NCI-H82 treated with DMSO at 0.1 percent for 48 hours (cell line): Measurements from ENCODE around the gene NCK2.
"Not testable (repeated sequence)": the region's sequence is repeated elsewhere in the genome, so short reads cannot be mapped to it uniquely, and the experiment has no call there.

Source experiments
- DNase-seq: peaks from one replicate; lab custom pipeline; 2025; ENCODE audit not compliant: unreplicated experiment; lab: John Stamatoyannopoulos, UW

NCK2 gene

DNA sequence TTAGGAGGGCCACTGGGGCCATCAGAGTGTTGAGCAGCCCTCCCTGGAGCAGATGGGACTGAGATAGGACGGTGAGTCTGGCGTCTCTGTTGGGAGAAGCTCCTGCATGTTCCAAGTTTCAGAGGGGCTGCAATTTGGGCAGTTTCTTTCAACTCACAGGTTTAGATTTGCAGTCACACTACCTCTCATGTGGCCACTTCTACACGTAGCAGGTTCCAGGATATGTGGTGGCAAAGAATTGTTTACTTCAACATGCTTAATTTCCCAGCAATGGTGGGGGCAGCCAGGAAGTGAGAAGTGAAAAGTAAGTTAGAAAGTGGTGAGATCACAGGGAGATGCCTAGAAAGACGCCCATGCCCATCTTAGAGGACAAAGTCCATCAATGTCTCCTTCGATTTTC is 9.3 kb downstream of the NCK2 start:
- DNase-seq, result no peak

DNA sequence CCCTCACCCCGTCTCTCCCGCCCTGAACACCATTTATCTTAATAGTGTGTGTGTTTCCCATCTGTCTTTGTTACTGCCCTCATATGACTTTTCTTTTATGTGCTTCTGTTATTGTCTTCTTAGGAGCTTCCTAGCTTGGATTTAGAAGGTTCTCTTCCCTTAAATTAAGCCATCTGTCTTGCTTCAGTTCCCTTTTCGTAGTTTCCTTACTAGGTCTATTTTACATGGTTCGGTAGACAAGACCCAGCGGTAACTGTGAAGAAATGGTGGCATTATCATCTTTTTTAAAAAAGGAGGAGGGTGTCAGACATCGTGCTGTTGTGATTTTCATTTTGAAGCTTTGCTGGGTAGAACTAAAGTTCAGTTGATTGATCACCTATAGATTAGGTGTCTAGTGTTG is 10.3 kb downstream of the NCK2 start:
- no peak for DNase-seq

DNA sequence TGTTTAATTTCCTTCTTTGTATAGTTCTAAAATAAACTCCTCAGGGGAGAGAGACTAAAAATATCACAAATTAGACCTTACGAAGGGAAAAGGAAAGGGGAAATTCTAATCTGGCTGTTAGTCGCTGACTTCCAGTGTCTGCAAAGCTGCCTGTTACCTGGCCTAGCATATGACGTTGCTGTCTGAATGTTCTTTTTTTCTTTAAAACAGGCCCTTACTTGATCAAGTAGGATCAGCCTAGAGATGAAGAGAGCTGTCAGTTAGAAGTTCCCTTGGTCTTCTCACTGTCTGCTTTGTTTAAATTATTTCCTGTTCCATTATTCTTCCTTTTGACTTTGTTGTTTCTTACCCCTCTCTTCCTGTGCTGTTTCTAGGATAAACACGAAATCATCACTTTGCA is 11.2 kb downstream of the NCK2 start:
- DNase-seq, result no peak

DNA sequence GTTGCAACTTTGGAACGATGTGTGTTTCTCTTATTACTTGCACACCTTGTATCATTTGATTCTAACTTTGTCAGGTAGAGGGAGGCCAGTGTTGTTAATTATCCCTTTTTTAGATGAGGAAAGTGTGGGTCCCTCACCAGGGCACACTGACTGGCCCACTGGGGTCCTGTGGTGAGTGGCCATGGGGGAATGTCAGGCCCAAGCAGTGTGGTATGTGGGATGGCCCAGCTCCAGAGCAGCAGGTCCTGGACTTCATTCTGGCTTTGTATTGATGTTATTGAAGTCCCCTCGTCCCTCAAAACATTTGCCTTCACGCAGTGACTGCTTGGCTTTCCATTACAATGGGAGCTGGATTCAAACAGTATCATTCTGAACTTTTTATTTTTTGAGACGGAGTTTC is 11.7 kb downstream of the NCK2 start:
- DNase-seq, result no peak

DNA sequence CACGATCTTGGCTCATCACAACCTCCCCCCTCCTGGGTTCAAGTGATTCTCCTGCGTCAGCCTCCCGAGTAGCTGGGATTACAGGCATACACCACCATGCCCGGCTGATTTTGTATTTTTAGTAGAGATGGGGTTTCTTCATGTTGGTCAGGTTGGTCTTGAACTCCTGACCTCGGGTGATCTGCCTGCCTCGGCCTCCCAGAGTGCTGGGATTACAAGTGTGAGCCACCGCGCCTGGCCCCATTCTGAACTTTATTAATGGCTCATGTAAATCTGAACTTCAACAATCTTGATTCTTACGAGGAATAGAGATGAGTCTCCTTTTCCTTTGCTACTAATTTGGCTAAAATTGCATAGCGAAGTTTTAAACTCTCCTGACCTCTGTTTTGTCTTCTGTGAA is 12.2 kb downstream of the NCK2 start:
- not testable (repeated sequence) for DNase-seq

DNA sequence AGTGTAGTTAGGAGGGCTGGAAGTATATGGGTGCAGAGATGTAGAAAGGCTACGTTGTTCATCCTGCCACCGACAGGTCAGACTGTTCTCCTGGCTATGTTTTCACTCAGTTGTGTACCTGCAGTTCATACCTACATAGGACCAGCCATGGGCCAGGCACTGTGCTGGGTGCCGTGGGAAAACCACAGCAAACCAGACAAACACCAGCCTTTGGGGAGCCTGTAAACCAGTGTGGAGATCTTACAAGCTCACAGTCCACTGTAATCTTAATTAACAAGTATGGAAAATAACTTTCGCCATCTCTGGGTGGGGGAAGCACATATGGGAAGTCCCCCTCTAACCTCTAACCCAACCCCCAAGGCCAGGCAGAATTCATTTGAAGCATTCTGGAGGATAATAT is 12.7 kb downstream of the NCK2 start:
- DNase-seq, result no peak

DNA sequence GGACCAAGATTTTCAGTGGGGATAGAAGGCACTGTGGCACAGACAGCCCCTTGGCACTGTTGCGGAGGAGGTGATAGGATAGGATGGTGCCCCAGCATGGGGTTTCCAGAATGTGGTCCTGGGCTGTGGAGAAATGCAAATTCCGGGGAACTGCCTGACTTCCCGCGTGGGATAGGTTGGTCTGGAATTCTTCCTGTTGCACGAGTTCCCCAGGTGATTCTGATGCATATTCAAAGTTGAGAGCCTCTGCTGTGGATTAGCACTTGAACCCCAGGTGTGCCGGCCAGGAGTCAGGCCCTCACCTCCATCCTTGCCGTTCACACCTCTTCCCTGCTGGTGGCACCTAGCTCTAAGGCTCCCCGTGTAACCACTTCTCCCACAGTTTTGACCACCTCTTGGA is 15.5 kb downstream of the NCK2 start:
- DNase-seq, result no peak

DNA sequence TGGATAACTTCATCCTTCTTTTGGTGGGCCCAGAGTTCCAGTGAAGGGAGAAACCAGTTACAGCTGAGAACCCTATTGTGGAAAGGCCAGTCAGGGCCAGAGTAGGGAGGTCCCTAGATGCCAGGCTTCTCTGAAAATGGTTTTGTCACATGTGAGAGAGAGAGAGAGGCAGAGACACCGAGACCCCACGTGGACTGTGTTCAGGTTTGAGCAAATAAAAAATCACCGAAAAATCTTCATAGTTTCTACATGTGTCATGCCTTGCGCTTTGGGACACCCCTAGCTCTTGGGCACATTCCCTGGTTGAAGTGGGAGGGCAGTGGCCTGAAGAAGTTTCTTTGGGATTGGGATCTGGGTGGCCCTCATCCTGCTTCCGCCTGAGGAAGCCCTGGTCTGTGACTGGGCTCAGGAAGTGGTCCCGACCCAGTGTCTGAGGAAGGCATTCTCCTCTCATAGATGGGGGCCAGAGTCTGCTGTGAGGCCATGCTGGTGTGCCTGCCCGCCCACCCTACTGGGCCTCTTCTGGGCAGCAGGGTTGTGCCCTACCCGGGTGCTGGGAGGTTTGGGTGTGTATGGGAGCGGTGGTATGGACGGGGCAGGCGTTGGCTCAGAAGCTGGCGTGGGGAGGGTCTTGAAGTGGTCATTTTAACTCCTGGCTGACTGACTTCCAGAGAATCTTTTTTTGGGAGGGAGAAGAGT is 16.1 kb downstream of the NCK2 start:
- no peak for DNase-seq

DNA sequence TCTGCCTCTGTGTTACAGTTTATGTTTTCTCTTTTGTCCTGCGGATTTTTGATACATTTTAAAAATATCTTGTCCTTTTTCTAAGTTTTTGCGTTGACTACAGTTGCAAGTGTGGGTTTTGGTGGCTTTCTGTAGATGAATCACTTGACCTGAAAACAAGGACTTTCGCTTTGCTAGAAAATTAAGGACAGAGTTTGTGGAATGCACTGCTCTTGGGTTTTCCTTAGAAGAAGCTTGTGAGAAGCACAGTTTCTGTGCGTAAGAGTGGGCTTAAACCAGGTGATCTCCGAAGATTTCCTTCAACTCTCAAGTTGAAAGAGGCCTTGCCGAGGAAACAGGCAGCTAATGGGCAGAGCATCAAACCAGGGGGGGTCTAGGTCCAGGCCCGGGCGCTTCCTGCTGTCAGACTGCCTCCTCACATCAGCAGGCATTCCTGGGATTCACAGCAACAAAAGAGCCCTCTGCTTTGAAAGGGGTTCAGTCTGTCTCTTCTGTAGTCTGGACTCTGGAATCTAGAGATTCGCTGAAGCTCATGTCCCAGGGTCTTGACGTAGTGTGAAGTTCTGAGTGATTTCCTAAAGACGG is 17.3 kb downstream of the NCK2 start:
- no peak for DNase-seq

DNA sequence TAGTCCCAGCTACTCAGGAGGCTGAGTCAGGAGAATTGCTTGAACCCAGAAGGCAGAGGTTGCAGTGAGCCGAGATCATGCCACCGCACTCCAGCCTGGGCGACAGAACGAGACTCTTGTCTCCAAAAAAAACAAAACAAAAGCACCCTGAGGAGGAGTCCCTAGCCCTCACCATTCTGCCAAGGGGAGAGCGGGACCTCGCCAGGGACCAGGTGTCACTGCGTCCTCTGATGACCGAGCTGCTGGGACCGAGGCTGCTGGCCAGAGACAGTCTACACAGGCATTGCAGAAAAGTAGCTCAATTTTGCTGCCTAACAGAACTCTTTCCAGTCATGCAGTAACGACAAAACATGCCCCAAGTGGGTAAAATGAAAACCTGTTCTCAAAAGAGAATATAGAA is 18.4 kb downstream of the NCK2 start:
- DNase-seq, result no peak

DNA sequence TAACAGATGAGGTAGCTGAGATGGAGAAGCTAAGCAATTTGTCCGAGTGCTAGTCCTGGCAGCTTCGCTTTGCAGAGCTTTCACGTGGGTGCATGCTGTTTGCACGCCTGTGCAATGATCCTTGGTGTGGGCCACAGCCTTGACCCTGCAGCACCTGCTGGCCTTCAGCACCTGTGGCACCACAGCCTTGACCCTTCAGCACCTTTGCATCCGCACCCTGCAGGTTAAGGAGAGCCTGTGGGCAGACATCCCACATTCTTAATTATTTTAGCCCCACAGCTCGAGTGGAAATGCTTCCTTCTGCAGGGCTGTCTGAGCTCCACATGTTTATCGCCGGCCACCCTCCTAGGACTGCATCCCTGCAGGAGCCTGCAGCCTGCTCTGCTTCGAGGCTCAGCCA is 19.3 kb downstream of the NCK2 start:
- no peak for DNase-seq

DNA sequence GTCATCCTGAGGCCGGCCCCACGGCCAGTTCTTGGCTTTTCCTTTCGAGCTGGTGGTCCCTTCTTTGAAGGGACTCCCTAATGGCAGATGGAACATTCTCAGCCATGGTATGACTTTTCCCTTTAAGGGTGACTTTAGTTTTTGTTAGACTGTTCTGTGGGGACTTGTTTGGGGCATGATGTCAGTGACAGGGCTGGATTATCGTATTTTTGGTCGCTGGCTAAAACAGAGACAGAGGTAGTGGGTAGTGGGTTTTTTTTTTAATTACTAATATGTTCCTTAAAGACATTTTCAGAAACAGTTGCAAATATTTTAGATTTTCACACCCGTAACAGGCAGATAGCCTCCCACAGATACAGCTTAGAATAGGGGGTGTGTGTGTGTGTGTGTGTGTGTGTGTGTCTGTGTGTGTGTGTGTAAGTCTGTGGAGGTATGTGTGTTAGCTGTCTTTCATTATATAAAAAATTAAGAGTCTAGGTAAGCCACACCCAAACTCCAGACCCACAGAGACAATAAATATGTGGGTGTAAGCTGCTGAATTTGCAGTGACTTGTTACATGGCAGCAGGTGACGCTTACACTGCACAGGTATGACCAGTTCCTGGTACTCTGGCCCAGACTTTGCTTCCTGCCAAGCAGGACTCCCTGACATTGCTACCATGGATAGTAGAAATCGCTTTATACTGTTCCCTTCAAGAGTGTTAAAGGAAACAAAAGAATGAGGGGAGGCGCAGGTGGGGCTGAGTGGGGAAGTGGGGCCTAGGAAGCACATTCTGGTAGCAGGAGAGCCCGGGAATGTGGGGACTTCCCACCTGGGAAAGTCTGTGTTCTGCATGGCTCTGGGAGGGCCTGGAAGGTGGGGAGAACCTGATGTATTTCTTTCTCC is 20.9 kb downstream of the NCK2 start:
- DNase-seq, result no peak

DNA sequence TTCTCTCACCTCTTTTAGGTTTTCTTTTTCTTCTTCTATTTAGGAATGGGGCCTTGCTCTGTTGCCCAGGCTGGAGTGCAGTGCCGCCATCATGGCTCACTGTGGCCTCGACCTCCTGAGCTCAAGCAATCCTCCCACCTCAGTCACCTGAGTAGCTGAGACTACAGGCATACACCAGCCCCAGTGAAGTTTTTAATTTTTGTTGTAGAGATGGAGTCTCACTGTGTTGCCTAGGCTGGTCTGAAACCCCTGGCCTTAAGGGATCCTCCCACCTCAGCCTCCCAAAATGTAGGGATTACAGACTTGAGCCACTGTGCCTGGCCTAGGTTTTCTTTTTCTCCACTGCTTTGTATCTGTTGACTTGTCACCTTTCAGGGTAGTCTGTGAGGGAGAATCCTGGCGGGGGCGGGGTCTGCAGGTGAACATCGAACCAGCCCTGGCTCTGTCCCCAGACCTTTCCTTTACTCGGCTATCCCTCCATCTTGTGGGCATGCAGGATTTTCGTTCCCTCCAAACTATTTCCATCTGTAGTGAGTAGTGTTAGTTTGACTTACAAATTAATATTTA is 21.7 kb downstream of the NCK2 start:
- no peak for DNase-seq

DNA sequence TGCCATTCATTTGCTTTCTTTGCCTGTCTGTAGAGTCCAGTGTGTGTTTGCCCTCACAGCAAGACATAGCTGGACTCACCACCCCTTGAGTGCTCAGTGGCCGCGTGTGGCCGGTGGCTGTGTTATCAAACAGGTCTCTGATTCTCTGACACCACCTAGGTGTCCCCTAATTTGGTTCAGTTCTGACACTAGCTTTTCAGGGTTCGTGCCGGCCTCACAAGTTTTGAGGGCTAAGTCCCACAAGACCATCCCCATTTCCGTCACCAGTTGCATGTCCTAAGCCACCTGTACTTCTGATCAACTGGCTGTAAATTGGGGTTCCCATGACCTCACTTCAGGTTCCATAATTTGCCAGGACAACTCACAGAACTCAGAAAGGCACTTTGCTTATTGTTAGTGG is 23.5 kb downstream of the NCK2 start:
- no peak for DNase-seq

DNA sequence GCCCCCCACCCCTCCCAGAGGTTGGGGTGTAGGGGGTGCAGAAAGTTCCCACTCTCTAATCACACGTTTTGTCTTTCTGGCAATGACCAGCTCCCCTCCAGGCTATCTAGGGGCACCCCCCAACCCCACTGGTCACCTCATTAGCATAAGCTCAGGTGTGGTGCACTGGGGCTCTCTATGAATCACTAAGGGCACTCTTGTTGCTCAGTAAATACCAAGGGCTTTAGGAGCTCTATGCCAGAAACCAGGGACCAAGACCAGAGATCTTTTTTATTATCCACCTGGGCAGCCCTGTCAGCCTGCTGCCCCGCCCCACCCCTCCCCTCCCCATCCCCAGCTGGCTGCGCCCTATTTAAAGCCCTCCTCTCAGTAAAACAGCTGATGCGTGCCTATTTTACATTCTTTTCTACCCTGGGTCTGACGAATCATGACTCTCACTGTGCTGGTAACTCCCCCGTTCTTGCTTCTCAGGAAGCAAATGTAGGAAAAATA is 24.3 kb downstream of the NCK2 start:
- DNase-seq, result no peak

DNA sequence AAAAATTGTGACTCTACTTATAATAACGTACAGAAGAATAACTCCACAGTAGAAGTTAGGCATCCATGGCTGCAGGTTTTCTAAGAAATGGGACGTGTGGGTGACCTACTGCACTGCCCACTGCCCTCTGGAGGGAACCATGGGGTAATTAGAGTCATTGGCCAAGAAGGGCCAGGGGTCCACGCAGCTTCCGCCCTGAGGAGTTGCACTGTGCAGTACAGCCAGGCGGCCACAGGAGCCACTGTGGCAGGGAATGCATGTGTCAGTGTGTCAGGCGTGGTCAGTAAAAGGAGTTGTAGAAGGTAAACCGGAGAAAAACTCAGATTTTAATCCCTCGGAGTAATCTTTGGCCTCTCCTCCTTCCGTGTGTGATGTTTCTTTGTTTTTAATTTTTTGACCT is 24.8 kb downstream of the NCK2 start:
- no peak for DNase-seq

DNA sequence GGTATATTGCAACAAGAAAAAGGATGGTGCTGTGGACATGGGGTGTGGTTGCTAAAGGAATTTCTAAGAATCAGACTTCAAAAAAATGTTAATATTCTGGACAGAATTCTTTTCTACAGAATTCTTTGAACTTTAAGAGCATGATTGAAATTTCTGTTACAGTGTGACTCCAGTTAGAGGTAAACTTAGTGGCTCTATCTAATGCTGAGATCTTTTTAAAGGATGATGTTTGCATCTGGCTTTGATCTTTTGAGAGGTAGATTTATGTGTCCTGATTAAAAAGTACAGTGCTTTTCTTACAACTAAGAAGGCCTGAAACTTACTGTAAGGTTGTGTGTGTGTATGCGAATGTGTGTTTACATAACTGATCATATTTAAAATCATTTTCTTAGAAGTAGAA is 25.4 kb downstream of the NCK2 start:
- DNase-seq, result no peak

DNA sequence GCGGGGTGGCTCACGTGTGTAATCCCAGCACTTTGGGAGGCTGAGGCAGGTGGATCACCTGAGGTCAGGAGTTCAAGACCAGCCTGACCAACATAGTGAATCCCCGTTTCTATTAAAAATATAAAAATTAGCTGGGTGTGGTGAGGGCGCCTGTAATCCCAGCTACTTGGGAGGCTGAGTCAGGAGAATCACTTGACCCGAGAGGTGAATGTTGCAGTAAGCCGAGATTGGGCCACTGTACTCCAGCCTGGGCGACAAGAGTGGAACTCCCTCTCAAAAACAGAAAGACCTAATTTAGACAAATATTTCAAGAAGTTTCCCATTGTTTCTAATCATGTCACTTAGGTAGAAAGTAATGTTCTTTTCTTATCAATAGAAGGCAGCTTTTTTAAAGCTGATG is 26.6 kb downstream of the NCK2 start:
- DNase-seq, result not testable (repeated sequence)

DNA sequence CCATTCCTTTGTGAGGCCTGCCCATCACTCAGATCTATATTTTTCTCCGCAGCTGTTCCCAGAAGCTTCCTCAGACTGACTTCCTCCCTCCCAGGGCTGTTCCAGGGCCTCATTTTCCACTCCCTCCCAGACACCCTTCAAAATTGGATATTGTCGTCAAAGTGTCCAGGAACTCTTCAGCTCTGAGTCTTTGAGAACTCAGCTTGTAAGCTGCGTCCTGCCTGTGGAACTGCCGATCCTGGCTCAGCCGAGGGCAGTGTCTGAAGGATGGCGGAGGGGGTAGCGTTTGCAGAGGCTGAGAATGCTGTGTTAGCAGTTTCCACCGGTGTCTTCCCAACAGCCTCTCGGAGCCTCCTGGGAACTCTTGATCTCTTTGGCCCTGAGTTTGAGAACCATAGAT is 27.1 kb downstream of the NCK2 start:
- DNase-seq, result no peak

DNA sequence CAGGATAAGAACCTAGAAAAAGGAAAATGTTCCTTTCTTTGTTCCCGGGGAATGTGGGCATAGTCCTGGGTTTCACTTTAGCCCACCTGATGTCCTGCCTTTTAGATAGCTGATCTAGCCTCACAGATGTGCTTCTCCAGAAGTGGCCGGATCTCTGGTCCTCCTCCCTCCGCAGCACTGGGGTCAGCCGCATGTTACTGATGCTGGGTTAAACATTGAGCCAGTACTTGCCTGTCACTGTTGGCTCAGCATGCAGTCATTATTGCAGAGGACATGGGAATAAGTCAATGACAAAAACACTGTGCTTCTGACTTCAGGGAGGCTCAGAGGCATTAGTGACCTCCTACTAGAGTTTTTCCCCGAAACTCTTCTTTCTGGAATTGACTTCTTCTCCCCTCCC is 27.6 kb downstream of the NCK2 start:
- no peak for DNase-seq

DNA sequence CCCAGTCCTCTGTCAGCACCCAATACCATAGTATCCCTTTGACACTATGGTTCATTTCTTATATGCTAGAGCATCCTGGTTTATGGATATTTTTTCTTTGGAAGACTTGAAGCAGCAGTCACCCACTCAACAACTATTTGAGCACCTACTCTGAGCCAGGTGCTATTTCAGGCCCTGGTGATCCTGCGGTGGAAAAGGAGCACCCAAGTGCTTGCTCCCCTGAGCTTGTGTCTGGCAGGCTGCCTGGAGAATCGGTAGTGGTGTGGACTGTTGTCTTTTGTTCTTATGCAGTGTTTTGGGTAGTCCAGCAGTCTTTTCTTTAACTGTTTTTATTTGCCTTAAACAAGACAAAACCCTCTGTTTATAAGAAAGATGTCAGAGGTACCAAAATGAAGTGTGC is 28.9 kb downstream of the NCK2 start:
- no peak for DNase-seq
